Measurements from ENCODE around the gene LINGO4.

DNA sequence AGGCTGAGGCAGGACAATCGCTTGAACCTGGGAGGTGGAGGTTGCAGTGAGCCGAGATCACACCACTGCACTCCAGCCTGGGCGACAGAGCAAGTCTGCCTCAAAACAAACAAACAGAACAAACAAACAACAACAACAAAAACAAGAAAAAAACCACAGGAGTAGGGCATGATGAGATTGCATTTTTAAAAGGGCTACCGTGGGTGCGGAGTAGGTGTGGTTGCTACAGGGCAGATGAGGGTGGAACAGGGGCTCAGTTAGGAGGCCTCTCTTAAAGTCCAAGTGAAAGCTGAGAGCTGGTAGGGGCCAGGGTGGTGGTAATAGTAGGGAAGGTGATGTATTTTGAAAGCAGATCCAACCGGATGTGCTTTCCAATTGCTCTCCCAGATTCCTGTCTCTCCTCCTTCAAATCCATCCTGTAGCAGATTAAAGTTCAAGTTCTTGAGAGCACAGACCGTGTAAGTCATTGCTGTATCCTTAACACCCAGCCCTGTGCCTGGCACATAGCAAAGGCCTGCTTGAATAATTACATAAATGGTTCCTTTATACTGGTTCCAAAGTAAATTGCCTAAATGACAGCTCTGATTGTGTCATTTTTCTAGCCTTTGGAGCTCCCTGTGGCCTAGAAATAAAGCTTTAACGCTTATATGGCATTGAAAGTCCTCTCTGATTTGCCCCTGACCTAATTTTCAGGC, 4.2 kb upstream of the LINGO4 start:
- TF ChIP-seq, protein P1, sequence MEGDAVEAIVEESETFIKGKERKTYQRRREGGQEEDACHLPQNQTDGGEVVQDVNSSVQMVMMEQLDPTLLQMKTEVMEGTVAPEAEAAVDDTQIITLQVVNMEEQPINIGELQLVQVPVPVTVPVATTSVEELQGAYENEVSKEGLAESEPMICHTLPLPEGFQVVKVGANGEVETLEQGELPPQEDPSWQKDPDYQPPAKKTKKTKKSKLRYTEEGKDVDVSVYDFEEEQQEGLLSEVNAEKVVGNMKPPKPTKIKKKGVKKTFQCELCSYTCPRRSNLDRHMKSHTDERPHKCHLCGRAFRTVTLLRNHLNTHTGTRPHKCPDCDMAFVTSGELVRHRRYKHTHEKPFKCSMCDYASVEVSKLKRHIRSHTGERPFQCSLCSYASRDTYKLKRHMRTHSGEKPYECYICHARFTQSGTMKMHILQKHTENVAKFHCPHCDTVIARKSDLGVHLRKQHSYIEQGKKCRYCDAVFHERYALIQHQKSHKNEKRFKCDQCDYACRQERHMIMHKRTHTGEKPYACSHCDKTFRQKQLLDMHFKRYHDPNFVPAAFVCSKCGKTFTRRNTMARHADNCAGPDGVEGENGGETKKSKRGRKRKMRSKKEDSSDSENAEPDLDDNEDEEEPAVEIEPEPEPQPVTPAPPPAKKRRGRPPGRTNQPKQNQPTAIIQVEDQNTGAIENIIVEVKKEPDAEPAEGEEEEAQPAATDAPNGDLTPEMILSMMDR (IDR thresholded peaks at IDR 0.05) = no peak
- TF ChIP-seq POLR2A (IDR thresholded peaks at IDR 0.05) = no peak
- no peak for TF ChIP-seq POLR2AphosphoS5 (IDR thresholded peaks at IDR 0.05)
